ENCODE measurements around the gene F10.

DNA sequence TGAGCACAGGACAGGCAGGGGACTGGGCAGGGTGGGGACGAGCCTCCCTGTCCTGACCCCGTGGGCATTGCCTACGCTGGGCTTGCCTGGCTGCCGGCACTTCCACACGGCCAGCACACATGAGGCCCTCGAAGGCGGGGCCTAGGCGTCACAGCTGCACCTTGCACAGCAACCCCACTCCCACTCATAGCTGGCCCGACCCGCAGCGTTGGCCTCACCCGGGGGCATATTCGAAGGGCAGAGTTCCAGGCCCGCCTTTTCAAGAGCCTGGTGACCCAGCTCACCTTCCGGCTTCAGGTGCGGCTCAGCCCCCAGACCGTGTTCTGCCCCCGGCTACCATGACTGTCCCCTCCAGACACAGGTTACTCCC lies 19.0 kb downstream of the F10 start:
- TF ChIP-seq CTCF (IDR thresholded peaks at IDR 0.05) (no peak), POLR2A (IDR thresholded peaks at IDR 0.05) (no peak)
